PFSK-1 (cell line): ENCODE results near the gene CAMK4.

Experiments used
- FOXP2 ChIP-seq: optimal IDR thresholded peaks from 2 replicates; pipeline ENCODE3; 2011; ENCODE audit warnings: borderline replicate concordance, control low read depth, inconsistent platforms; ENCODE audit not compliant: insufficient read depth; ENCODE audit errors: extremely low read length, extremely low read depth
- POLR2AphosphoS5 ChIP-seq: IDR thresholded peaks from 2 replicates; pipeline ENCODE4 v1.6.1; 2012; ENCODE audit warnings: low read depth, mild to moderate bottlenecking, control low read depth, low read length, moderate library complexity
- REST ChIP-seq, 2 experiments: IDR thresholded peaks; 2 replicates each; pipeline versions ENCODE4 v1.6.1 to v1.8.0; 2011 to 2012; ENCODE audit warnings: low read depth in 2 of 2, low read length in 2 of 2, control low read depth in 1 of 2, inconsistent platforms in 1 of 2, mild to moderate bottlenecking in 1 of 2, moderate library complexity in 1 of 2; ENCODE audit not compliant: insufficient read depth in 1 of 2
- SIN3A ChIP-seq: IDR thresholded peaks from 2 replicates; pipeline ENCODE4 v1.6.1; 2012; ENCODE audit warnings: mild to moderate bottlenecking, low read length, moderate library complexity, borderline replicate concordance; ENCODE audit not compliant: insufficient read depth
- TAF1 ChIP-seq: IDR thresholded peaks from 2 replicates; pipeline ENCODE4 v1.6.1; 2012; ENCODE audit warnings: low read length, control low read depth, borderline replicate concordance; ENCODE audit not compliant: insufficient read depth

Gene CAMK4

GRCh38 chr5:111237470-111237869 is 13.3 kb downstream of the CAMK4 start:
- TF ChIP-seq REST (IDR thresholded peaks at IDR 0.05; ENCODE audit: insufficient read depth in 1 of 2, low read depth in 2 of 2, low read length in 2 of 2) (no peak), FOXP2 (no peak), TAF1 (no peak), SIN3A (no peak), POLR2AphosphoS5 (no peak)

GRCh38 chr5:111238431-111239225 is 14.4 kb downstream of the CAMK4 start:
- TF ChIP-seq FOXP2 (no peak), SIN3A (no peak), POLR2AphosphoS5 (no peak), TAF1 (no peak), REST (IDR thresholded peaks at IDR 0.05; ENCODE audit: insufficient read depth in 1 of 2, low read depth in 2 of 2, low read length in 2 of 2) (no peak)

GRCh38 chr5:111241696-111242095 is 17.5 kb downstream of the CAMK4 start:
- no peak for TF ChIP-seq TAF1
- TF ChIP-seq FOXP2 = no peak
- TF ChIP-seq REST (IDR thresholded peaks at IDR 0.05; ENCODE audit: insufficient read depth in 1 of 2, low read depth in 2 of 2, low read length in 2 of 2) = no peak
- TF ChIP-seq SIN3A = no peak
- TF ChIP-seq POLR2AphosphoS5 = no peak

- no peak for TF ChIP-seq FOXP2
Observed at GRCh38 chr5:111242606-111243005, 18.4 kb downstream of the CAMK4 start.

- no peak for TF ChIP-seq FOXP2
- no peak for TF ChIP-seq TAF1
- TF ChIP-seq SIN3A = no peak
- no peak for TF ChIP-seq REST (IDR thresholded peaks at IDR 0.05; ENCODE audit: insufficient read depth in 1 of 2, low read depth in 2 of 2, low read length in 2 of 2)
- no peak for TF ChIP-seq POLR2AphosphoS5
Observed at GRCh38 chr5:111243318-111243717, 19.1 kb downstream of the CAMK4 start.
